AG04450 (cell line): ENCODE data around the gene SYCE1. TPM values are rescaled to one million over a fixed set of nuclear protein-coding genes. Genes with fewer than 3 reads are reported as not detected.
"Not testable (repeated sequence)": the region's sequence is repeated elsewhere in the genome, so short reads cannot be mapped to it uniquely, and the experiment has no call there.

Source experiments
- CTCF ChIA-PET: fragments of 300-600, 350-600 bp; formaldehyde crosslinking; extraction: SDS; loops from one replicate; lab custom pipeline; 2022; ENCODE audit warnings: antibody characterized with exemption, inconsistent platforms; lab: Charles Lee
- POLR2A ChIA-PET: fragments of 350-600 bp; formaldehyde crosslinking; extraction: SDS; loops from one replicate; lab custom pipeline; 2021; ENCODE audit warnings: antibody characterized with exemption, inconsistent platforms; lab: Yijun Ruan, JAX
- DNase-seq: peaks from one replicate; pipeline ENCODE4 v3.0.0-alpha.2; 2011; ENCODE audit warnings: low read depth, low spot score
- H3K27ac ChIP-seq: one replicate; pipeline ENCODE4 v1.5.1; 2012; ENCODE audit warnings: low read depth, low read length, control low read depth
- H3K27me3 ChIP-seq: one replicate; pipeline ENCODE4 v1.6.0; 2012; ENCODE audit warnings: low read length; ENCODE audit not compliant: control insufficient read depth, insufficient read depth
- H3K4me3 ChIP-seq: 2 replicates; pipeline ENCODE4 v1.5.1; 2011; ENCODE audit warnings: mild to moderate bottlenecking, low read depth, low read length, control low read depth
- H3K9me3 ChIP-seq: 2 replicates; pipeline ENCODE4 v1.5.1; 2012; ENCODE audit warnings: low read length; ENCODE audit not compliant: control insufficient read depth, insufficient read depth
- polyA plus RNA-seq: library from polyadenylated mRNA; depleted of rRNA; stranded (reverse); fragments of >200 nt; gene quantifications from 2 replicates; pipeline ENCODE4 v1.2.3, GENCODE V29; 2011
- TF ChIP-seq, protein P1 (sequence below): IDR thresholded peaks from 2 replicates; pipeline ENCODE4 v1.5.1; 2011; ENCODE audit warnings: low read depth, low read length, control low read depth, inconsistent platforms

The SYCE1 gene
- polyA plus RNA-seq, 1 experiment: not detected

DNA sequence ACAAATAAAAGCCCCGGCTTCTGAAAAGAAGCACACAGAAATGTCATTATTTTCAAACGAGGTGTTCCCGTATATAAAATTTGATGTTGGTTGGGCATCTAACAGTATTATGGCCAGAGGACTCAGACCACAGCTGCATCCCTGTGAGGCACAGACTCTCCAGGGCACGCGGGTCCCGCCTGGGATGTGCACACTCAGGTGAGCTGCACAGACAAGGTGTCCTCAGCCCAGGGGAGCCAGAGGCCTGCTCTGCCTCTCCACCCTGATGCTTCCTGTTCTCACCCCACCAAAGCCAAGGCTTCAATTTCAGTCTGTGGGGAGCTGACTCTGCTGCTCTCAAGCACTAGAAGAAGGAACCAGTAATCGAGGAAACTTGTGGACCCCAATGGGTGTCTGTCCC lies 39.9 kb downstream of the SYCE1 start:
- TF ChIP-seq, protein P1, sequence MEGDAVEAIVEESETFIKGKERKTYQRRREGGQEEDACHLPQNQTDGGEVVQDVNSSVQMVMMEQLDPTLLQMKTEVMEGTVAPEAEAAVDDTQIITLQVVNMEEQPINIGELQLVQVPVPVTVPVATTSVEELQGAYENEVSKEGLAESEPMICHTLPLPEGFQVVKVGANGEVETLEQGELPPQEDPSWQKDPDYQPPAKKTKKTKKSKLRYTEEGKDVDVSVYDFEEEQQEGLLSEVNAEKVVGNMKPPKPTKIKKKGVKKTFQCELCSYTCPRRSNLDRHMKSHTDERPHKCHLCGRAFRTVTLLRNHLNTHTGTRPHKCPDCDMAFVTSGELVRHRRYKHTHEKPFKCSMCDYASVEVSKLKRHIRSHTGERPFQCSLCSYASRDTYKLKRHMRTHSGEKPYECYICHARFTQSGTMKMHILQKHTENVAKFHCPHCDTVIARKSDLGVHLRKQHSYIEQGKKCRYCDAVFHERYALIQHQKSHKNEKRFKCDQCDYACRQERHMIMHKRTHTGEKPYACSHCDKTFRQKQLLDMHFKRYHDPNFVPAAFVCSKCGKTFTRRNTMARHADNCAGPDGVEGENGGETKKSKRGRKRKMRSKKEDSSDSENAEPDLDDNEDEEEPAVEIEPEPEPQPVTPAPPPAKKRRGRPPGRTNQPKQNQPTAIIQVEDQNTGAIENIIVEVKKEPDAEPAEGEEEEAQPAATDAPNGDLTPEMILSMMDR: no peak
- peaks cover 11% of the 10 kb centered on the region for H3K9me3 ChIP-seq
- POLR2A ChIA-PET: no interaction called here
- peaks cover 33% of the 10 kb centered on the region for H3K27me3 ChIP-seq
- CTCF ChIA-PET: no interaction called here
- DNase-seq: no peak
- no peak overlapping the region for H3K27ac ChIP-seq
- H3K4me3 ChIP-seq: no peak overlapping the region

DNA sequence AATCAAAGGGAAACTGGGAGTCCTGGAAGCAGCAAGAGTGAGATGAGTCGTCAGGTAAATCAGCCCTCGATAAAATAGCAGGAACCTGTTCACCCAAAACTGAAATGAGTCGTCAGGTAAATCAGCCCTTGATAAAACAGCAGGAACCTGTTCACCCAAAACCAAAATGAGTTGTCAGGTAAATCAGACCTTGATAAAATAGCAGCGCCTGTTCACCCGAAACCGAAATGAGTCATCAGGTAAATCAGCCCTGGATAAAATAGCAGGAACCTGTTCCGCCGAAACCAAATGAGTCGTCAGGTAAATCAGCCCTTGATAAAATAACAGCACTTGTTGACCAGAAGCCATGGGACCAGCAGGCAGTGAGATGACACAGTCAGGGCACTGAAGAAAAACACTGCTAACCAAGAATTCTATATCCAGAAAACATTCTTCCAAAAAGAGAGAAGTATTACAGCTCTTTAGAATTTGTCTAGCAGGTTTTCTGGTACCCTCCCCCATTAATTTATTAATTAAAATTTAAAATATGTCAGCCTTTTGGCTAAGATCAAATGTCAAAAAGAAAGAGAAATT lies 41.7 kb downstream of the SYCE1 start:
- Histone ChIP-seq H3K4me3 (no peak overlapping the region), H3K9me3 (peaks cover 9% of the 10 kb centered on the region), H3K27ac (no peak overlapping the region), H3K27me3 (peaks cover 16% of the 10 kb centered on the region)
- DNase-seq: no peak
- POLR2A ChIA-PET: no interaction called here
- CTCF ChIA-PET: no interaction called here
- TF ChIP-seq, protein P1: no peak

DNA sequence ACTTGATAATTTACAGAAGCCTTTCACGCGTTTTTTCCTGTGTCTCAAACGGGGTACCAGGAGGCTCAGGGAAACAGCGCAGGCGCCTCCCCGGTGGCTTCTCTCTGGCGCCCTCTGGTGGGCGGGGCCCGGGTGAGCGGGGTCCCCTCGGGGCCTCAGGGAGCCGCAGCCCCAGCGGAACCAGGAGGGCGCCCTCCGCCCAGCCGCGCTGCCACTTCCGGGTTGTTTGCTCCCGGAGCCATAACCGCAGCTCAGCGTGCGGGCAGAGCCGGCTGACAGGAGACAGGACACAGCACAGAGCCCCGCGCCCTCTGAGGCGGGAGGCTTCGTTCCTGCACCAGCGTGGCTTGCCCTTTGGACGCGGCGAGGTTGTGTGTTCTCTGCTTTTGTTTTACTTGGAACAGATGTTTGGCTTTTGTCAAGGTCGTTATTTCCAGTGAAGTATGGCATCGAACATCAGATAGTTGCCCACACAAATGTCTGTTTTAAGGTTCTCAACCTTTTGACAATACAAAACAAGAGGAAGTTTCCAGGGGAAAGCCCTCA lies 45.1 kb downstream of the SYCE1 start:
- ChIA-PET POLR2A (no interaction called here), CTCF (interaction anchor here (0.6 to 1.3 kb wide), 7 partner anchors 9 to 191 kb away, joined by 3 to 6 read pairs (median 3); no protein-coding TSS in a partner anchor)
- Histone ChIP-seq H3K4me3 (peak overlapping the region; percentile 54), H3K27ac (no peak overlapping the region), H3K9me3 (no peaks in the 10 kb centered on the region), H3K27me3 (peaks cover 2% of the 10 kb centered on the region)
- TF ChIP-seq, protein P1: peak; percentile 81
- DNase-seq: no peak

DNA sequence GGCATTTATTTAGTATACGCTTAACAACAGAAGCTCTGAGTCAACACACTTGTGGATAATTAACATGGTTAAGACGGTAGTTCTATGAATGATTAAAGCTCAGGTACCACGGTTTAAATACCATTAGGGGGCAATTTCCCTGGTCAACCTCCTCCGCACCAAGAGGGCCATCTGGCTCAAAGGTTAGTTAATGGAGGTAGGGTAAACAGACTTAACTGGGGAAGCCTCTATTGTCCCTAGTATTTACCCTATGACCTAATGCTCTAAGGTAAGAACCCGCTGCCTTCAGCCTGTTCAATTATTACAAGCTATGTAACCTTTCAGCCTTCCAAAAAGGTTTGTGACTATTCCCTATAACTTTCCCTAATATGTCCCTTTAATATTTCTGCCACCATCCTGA lies 46.9 kb downstream of the SYCE1 start:
- H3K27ac ChIP-seq, DNase-seq, POLR2A ChIA-PET, H3K27me3 ChIP-seq, H3K9me3 ChIP-seq, H3K4me3 ChIP-seq: not testable (repeated sequence)
- CTCF ChIA-PET: interaction anchor here (0.7 to 1.4 kb wide), 3 partner anchors 9 to 189 kb away, joined by 4 to 9 read pairs (median 4); no protein-coding TSS in a partner anchor

DNA sequence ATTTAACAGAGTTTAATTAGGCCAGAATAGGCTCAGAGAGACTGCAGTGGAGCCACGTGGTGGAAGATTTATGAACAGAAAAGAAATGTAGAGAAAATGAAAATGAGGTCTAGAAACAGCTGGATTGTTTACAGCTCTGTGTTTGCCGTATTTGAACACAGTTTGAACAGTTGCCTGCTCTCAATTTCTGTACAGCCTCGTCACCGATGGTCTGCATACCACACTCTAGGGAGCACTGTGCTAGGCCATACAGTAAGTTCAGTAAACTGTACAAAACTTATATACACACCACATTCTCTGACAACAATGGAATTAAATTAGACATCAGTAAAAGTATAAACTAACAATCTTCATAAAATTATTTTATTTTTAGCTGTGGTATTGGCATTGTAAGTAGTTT lies 49.3 kb downstream of the SYCE1 start:
- no peak for DNase-seq
- TF ChIP-seq, protein P1: 0 out of 2 replicates have a peak, but pooled peaks have one; percentile 1
- no peak overlapping the region for H3K4me3 ChIP-seq
- H3K27me3 ChIP-seq: peaks cover 2% of the 10 kb centered on the region
- CTCF ChIA-PET: interaction anchor here (1.0 to 2.0 kb wide), 4 partner anchors 13 to 187 kb away, joined by 3 to 14 read pairs (median 6); no protein-coding TSS in a partner anchor
- H3K9me3 ChIP-seq: no peaks in the 10 kb centered on the region
- H3K27ac ChIP-seq: no peak overlapping the region
- POLR2A ChIA-PET: no interaction called here
